CD4-positive, alpha-beta T cell treated with Interleukin-12 subunit alpha and Interleukin-12 subunit beta, for 1 hour (primary cell): Measurements from ENCODE around the gene CMSS1.

Experiments
- DNase-seq: peaks from one replicate; pipeline ENCODE4 v3.0.0-alpha.2; 2020

The CMSS1 gene

DNA sequence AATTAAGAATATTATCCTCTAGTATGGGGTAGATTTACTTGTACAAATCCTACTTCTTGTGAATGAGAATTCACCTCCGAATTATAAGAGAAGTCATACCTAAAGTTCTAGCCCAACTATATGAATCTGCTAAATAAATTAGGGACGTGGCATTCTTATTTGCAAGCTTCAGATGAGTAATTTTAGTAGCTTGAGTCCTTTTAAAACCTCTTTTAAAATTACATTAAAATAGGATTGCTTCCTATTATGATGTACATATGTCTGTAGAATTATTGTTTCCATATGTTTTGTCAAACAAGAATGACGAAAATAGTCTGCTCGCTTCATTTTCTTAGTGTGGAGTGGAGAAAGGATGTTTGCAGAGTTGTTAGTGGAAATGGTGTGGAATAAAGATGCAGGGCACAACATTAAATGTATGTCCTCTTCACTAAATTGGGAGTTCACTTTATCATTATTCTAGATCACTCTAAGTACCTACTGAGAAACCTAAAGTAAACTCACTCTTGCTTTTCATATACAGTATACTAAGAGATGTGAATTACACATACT, 59.4 kb downstream of the CMSS1 start:
- DNase-seq = no peak

DNA sequence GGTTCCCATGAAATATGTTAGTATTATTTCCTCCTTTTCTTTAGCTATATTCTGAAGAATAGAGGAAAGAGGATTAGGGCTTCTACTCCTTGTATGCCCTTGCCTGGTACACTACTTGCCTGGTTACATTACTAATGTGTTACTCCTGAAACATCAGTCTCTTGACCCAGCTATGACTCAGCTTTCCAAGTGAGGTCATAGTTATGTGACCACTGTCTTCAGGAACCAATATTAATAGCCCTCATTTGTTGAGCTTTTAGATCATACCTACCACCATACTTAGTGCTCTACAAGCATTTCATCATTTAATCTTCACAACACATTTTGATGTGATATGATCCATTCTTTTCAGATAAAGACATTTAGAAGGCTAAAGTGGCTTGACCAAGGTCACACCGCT, 60.3 kb downstream of the CMSS1 start:
- DNase-seq = no peak

DNA sequence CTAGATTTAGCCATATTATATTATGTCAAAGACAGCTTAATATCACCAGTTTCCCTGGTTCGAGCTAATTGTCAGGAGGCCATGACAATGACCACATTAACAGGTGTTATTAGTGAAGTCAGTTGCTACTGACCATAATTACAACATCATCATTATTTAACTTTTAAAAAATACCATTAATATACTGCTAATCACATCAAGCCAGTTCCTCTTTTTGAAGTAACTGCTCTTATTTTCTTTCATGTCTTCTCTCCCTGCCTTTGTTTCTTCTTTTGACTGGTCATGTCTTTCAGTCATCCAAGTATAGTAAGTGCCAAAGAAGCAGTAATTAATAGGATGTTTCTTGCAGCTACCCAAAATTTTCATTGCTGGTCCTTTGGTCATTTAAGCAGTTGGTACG, 61.6 kb downstream of the CMSS1 start:
- DNase-seq = no peak

DNA sequence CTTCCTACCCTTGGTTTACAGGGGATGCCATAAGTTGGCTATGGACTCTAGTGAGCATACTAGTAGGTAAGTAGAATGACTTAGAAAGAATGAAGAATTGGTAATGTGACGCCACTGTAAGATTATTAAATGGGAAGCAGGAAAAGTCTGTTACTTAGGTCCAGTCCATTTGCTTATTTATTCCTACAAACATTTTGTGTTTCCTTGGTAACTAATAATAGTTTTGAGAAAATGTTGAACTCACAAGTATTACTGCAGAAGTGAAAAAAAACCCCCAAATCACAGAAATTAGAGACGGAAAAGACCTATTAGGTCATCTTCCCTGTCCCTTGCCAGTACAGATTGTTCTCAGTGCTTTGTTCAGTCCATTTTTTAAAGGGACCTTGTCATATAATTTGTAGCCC, 63.5 kb downstream of the CMSS1 start:
- DNase-seq = no peak

DNA sequence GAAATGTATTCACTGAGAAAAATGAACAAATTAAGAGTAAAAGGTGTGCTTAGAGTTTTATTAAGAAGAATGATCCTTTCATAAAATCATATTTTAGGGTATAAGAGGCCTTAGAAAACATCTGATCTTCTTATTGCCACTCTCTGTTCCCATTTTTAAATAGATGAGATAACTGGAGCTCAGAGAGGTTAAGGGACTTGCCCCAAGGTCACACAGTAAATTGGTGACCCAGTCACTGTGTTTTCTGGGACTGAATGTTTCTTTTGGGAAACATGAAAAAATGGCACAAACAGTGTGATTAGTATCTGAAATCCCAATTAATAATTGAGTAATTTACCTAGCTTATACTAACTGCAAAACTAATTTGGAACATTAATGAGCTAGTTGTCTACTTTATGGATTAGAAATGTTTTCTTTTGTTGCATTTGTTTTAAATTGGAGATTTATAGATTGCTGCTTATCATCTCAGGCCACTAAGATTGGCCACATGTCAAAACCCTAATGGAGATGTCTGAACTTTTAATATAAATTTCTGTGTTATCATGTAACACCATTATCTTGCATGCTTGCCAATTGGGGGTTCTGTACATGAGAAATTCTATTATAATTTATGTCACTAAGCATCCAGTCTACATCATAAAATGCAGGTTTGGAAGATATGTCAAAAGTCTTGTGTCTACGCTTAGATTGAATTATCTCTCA, 64.9 kb downstream of the CMSS1 start:
- DNase-seq = no peak

DNA sequence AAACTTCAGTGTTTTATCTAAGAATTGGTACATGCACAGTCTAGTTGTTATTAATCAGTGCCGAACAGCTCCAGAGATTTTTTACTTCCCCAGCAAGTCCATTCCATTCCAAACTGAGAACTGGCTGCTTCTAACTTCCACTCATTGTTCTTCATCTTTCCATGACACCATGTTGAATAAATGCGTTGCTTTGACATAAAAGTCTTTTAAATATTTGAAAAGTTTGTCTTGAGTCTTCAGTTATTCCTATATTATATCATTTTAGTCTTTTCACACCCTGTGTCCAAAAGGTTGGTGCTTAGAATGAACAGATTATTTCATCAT, 65.4 kb downstream of the CMSS1 start:
- no peak for DNase-seq

DNA sequence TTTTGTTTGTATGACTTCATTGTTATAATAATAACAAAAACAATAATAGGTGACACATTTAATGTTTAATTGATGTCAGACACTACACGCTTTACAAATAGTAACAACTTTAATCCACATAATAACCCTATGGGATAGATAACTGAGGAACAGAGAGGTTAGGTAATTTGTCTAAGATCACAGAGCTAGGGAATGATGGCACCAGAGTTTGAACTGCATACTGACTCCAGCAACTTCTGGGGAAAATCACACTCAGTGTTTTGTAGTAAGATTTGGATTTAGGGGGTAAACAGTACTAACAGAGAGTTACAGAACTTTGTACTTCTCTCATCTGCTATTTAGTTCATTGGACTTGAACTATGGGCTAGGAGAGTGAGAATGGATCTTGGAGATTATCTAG, 66.0 kb downstream of the CMSS1 start:
- DNase-seq = no peak

DNA sequence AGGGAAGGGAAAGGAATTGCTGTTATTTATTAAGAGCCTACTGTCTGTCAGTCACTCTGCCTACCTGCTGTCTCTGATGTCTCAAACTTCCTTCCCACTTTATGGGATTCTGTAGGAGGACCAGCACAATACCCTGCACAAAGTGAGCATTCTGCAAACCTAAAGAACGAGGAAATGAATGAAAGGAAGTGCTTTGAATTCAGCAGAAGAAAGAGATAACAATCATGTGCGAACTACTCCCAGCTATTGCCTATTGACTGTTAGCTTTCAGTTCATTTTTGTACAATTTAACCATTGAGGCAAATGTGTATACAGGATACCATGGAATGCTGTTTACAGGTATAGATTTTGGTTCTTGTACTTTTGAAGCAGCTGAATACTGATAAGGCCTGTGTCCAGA, 66.8 kb downstream of the CMSS1 start:
- DNase-seq = no peak

DNA sequence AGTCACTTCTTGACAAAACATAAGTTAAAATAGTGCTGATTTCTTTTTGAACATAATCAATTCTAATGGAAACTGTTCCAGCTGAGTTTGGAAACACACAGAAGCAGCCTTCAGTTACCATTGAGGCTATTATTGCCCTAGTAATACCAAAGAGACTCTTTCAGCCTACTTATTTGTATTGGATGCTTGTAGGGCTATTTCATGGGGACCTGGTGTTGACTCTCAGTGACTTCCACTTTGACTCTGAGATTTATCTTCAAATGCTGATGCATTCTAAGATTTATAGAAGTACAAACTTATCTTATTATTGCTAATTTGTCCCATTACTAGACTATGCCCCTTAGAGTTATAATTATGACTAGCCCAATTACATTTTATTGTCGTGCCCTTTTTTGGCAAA, 67.4 kb downstream of the CMSS1 start:
- DNase-seq = no peak

DNA sequence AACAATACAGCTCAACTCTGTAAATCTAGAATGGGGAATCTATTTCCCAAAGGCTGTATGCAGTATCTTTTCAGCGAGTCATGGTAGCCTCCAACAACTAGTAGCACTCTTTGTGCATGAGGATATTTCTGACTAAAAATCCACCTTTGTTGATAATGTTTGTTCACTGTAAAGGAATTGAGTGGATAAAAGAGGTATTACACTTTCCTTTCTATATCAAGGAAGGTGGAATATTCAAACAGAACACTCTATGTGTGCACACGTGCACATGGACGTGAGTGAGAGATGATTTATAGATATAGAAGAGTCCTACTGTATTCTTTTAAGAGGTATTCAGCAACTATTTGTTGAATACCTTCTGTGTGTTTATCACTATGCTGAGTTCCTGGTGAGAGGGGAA, 68.2 kb downstream of the CMSS1 start:
- DNase-seq = no peak

DNA sequence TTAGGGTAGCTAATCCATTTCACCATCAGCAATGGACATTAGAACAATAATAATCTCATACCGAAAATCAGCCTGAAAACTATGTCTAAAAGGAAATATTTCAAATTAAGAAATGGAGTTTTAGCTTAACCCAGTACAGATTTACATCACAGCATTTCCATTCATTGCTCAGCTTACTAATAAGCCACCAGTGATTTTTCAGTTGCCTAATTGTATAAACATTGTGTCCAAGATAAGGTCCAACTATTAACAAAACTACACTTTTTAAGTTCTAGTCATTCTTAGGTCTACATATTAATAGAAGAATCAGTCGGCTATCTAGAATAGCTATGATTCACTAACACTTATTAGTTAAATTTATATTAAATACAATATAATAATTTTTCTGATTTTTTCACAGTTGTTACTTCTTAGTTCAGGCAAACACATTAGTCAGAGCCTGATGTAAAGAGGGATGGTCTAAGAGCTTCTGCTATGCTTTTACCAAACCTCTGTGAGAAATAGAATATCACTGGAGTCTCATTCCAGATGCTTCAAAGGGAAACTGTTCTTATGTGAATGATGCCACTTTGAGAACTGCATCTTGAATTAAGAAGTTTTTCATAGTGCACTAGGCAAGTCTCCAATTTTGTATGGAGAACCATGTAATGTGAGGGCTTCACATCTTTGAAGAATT, 74.1 kb downstream of the CMSS1 start:
- no peak for DNase-seq

DNA sequence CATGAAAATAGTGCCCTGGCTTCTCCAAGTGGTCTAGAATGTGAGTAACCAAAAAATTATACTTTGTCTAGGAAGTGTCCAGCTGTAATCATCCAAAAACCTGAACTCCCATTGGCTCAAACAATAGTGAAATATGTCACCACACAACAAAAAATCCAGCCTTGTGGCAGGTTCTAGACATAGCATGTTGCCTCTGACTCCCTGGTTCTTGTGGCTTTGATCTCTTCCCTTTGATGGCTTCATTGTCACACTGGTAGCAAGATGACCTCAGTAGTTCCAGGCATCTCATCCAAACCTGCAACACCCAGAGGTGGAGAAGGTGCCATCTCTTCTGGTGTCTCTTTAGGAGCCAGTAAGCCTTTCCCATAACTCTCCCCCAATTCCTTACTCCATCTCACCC, 74.7 kb downstream of the CMSS1 start:
- no peak for DNase-seq

DNA sequence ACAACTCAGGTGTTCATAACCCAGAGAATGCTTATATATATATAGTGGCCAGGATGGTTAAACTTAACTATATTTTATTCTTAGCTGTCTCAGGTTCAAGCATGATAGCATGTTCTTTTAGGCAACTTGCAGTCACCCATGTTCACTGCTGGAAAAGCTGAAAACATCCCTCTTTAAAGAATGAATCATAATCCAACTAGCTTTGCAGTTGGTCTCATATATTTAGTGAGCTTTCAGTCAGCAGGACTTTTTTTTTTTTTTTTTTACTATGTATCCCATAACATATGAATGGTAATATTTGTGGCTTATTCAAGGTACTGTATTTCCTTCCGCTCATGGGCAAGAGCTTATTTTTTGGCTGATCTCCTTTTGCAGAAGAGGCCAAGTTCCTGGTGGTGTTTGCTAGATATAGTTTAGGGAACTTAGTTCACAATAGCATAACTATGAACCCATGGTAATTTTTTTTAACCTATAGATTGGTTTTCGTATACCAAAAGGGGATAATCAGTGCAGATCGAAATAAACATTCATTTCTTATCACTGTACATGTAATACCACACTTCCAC, 77.6 kb downstream of the CMSS1 start:
- no peak for DNase-seq

DNA sequence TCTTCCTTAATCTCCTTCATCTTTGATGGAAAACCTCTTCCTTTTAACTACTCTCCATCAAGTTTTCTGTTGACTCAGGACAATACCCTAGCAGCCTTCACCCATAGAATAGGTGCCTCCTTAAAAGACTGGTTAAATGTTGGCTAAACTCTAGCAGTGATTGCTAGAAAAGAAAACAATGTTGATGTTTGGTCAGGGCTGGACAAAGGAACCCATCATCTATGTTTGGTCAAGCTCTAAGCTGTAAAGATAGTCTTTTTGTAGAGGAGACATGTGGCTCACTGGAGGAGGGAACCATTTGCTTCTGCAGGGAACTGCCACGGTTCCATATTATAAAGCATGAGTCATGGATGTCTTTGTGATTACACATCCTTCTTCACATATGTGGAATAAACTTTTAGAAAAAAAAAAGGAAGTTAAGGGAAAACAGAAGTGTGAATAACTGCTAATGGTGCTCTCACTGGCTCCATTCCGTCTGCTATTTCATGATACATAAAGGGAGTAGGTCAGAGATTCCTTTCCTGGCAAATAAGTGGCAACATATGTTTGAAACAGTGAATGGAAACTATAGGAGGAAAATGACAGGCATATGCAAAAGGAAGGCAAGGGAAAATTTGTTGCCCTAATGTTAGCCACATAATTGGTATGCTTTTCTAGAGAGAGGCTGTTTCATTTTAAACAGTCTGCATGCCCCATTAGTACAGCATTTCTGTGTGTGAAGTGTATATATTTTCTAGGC, 78.2 kb downstream of the CMSS1 start:
- DNase-seq = no peak

DNA sequence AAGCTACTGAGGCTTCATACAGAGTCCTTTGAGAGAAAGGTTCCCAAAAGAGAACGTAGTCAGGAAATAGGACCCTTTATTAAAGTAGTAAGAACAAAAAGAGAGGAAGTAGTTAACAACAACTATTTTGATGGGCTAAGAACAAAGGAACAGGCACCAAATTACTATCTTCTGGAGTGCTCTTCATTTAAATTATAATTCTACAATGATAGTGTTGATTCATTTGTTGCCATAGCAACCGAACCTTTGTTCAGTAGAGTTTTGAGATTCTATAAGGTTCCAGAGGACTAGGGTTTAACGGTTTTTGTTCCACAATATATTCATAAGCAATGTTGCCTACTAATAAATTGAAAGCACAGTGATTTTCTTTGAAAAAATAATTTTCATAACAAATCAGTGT, 78.8 kb downstream of the CMSS1 start:
- DNase-seq = no peak

DNA sequence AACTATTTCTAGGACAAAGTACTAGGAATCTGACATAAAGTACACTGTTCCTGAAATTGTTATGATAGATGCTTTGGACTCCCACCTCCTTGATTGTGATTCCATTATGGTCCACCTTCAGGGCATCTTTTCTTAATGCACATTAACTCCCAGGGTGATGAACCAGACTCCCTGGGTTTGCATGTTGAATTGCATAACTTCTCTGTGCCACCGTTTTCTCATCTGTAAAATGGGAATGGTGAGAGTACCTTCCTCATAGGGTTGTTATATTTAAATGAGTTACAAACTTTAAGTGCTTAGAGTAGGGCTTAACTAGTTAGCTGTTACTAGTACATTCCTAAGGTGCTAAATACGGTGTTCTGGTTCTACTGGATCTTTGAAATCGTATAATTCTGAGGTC, 81.9 kb downstream of the CMSS1 start:
- no peak for DNase-seq

DNA sequence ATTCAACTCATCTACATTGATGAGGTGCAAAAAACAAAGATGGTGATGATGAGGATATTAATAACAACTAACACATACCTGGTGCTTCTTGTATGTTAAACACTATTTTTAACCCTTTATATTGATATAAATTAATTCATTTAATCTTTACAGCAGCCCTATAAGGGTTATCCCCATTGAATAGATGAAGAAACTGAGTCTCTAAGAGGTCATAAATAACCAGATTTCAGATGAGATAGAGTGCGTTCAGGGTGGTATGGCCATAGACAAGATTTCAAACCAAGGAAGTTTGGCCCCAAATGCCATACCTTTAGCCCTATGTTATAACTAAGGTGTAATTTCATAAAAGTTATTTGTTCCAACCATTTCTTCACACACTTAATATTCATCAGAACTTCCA, 82.6 kb downstream of the CMSS1 start:
- DNase-seq = no peak

DNA sequence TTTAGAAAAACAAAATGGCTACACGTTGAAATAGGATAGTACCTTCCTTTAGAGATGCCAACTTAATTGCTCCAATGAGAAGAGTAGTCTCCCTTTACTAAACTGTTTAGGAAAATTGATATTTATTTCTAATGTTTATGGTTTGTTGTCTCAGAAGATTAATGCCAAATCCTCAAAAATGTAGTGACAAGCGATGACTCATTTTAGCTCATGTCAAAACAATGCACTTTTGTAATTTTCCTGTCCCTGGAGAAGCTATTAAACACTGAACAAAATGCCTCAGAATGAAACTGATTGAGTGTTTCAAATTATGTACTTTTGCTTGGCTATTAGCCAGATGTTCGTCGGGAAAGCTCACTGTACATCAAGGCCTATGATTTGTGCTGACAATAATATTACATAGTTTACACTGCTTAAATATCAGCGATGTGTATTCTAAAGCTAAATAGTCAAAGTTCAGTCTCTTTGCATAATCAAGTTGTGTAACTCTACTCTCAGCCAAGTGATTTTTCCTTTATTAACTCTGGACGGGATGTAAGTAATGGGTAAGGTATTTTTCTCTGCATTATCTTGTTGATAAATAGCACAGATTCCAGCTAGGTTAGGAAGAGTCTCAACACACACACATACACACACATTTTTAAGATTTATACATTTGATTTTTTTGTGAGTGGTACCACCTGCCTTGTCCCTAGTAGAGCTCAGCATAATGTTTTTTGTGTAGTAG, 83.7 kb downstream of the CMSS1 start:
- no peak for DNase-seq

DNA sequence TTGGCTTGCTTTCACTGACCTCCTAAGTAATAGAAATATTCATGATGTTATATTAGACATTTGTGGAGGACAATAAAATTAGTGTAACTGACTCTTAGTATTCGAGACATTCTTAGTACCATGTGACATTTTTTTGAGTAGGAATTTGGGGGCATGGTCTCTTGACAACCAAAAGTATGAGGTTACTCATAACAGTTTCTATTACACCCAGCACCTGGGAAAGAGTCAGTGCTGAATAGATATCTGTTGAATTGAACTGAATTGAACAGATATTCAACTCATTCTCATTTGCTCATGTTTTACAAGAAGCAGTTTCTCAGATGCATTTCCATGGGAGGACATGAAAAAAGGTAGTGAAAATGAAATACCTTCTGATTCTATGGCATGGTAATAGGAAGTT, 84.4 kb downstream of the CMSS1 start:
- no peak for DNase-seq

DNA sequence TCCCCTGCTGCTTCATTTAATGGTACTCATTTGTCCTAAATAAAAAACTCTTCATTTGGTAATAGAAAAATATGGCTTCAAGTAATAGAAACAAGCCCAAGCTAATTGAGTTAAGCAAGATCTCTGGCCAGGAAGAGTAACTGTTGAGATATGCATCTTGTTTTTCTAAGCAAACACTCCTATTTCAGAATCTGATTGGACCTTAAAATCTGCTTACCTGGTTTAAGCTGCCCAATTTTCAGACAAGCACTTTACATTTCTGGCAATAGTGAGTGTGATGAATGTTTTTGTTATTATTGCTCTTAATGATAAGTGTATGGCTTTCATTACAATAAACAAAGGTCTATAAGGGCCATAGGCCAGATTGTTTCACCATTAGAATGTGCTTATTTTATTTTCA, 86.2 kb downstream of the CMSS1 start:
- DNase-seq = no peak

DNA sequence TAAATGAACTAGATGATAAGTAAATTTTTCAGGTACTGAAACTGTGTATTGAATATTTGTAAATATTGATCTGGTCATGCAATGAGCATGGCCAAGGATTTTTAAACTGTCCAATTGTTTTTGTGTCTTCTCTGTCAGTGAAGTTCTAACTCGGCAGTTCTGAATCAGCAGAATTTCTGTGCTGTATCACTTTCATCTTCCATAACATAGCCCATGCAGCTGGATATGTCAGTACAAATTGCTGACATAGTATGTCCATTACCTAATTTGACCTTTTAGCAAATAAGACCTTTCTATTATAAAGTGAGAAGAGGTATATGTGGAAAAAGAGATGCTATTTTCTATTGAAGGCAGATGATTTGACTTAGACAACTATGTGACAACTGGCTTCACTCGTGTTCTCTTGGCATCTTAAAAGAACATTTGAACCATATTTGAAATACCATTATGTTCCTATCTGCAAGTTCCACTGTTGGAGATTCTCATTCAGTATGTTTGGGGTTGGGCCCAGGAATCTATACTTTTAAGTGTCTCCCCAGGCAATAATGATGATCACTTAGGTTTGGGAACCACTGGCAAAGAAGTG, 90.4 kb downstream of the CMSS1 start:
- no peak for DNase-seq

DNA sequence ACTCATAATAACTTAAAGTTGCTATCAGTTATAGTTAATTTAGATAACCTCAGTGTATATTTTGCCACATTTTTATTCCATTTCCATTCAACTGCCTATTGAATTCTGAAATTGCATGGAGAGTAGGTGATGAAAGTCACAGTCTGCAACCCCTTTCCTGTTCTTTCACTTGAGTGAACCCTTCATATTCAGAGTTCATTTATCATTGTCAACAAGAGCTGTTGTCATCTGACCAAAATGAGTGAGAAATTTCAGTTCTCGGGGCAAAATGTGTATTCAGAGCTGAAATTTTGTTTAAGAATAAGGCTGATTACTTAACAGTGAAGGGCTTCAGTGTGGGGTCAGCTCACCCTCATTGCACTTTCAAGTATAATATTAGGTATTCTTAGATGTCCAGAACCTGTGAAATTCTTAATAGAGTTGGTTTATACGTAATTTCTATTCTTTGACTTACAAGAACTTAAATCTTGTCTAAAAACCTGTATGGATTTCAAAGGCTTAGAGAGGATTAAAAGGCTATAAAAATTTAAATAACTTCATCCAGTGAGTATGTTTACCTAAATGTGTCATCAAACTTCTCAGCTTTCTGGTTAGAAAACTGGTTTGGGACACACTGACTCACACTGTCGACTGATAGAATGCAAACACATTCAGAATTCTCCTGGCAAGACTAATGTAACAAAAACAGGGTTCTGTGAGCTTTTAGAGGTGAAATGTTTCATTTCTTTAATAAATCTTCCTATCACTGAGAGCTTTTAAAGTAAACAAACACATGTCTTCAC, 92.2 kb downstream of the CMSS1 start:
- no peak for DNase-seq
